22Rv1 (cell line): ENCODE measurements around the gene COPZ1.

Experiments used
- H3K27ac ChIP-seq: fragments of 450-650 bp; 2 replicates; pipeline ENCODE4 v1.5.1; 2017
- ZFX ChIP-seq: fragments of 450-650 bp; IDR thresholded peaks from 2 replicates; pipeline ENCODE4 v1.6.1; 2017; ENCODE audit warnings: antibody characterized with exemption, borderline replicate concordance
- TF ChIP-seq, protein P1 (sequence below): fragments of 450-650 bp; IDR thresholded peaks from 2 replicates; pipeline ENCODE4 v1.5.1; 2017; ENCODE audit warnings: mild to moderate bottlenecking

Gene COPZ1

DNA sequence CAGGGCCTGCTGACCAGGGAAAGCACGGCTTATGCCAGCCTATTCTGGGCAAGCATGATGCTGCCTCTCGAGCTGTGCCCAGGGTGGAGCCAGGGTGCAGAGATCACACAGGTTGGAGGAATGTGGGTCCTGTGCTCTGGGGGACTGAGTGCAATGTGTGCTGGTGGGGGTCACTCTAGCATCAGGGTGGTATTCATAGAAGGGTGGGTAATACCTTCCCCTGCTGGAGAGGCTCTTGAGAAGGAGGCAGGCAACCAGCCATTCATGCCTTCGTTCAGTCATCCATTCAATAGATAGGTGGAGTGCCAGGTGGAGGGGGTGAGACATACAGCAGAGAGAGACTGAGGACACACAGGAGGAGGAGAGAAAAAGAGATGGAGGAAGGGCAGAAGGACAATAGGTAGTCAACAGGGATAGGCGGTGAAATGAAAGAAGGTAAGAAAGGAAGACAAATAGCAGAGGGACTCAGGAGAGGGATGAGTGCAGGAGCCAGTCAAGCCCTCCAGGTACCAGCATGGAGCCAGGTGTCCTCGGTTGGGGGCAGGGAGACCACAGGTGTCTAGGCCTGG is 64.8 kb downstream of the COPZ1 start:
- TF ChIP-seq ZFX: no peak
- TF ChIP-seq, protein P1, sequence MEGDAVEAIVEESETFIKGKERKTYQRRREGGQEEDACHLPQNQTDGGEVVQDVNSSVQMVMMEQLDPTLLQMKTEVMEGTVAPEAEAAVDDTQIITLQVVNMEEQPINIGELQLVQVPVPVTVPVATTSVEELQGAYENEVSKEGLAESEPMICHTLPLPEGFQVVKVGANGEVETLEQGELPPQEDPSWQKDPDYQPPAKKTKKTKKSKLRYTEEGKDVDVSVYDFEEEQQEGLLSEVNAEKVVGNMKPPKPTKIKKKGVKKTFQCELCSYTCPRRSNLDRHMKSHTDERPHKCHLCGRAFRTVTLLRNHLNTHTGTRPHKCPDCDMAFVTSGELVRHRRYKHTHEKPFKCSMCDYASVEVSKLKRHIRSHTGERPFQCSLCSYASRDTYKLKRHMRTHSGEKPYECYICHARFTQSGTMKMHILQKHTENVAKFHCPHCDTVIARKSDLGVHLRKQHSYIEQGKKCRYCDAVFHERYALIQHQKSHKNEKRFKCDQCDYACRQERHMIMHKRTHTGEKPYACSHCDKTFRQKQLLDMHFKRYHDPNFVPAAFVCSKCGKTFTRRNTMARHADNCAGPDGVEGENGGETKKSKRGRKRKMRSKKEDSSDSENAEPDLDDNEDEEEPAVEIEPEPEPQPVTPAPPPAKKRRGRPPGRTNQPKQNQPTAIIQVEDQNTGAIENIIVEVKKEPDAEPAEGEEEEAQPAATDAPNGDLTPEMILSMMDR: no peak
- peak overlapping the region; percentile 99 for H3K27ac ChIP-seq

- H3K27ac ChIP-seq: peak overlapping the region; percentile 99
- TF ChIP-seq, protein P1: no peak
- no peak for TF ChIP-seq ZFX
Measured at GRCh38 chr12:54390176-54390667, 65.3 kb downstream of the COPZ1 start.

GRCh38 chr12:54390668-54391551 is 66.0 kb downstream of the COPZ1 start:
- TF ChIP-seq ZFX: no peak
- TF ChIP-seq, protein P1: peak; percentile 45
- H3K27ac ChIP-seq: peak overlapping the region; percentile 99

DNA sequence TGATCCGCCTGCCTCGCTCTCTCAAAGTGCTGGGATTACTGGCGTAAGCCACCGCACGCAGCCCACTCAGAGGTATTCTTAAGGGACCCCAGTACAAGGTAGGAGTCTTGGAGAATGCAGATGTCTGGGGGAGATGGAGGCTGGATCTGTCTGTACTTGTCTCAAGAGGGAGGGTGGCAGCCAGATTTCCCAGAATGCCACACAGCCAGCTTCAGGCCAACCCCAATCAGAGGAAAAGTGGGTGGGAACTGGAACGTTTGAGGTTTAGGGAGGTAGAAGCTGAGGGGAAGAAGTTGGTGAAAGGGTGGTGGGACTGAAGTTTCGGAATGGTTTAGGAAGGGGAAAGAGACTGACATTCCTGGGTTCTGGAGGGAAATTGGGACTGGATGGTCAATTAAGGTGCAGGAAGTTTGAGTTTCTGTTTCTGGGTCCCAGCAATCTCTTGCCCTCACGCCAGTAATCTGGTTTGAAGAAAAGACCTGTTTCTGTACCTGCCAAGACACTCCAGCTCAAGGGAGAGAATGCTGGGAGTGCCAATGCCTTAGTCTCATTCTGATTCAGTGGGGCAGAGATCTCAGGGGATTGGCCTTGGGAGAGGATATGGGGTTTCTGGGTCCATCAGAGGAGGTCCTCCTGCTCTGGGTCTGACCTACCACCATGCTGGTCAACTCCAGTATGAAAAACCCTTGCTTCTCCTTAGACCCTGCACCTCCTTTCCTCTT is 67.7 kb downstream of the COPZ1 start:
- TF ChIP-seq, protein P1: no peak
- no peak for TF ChIP-seq ZFX
- no peak overlapping the region for H3K27ac ChIP-seq

GRCh38 chr12:54393207-54393609 is 68.3 kb downstream of the COPZ1 start:
- no peak overlapping the region for H3K27ac ChIP-seq
- TF ChIP-seq ZFX: no peak
- TF ChIP-seq, protein P1: no peak

GRCh38 chr12:54393743-54394142 is 68.8 kb downstream of the COPZ1 start:
- no peak for TF ChIP-seq ZFX
- TF ChIP-seq, protein P1: no peak
- H3K27ac ChIP-seq: no peak overlapping the region
